ENCODE measurements around the gene MRPS15. TPM values are rescaled to one million over a fixed set of nuclear protein-coding genes. Genes with fewer than 3 reads are reported as not detected.

MRPS15 gene
- total RNA-seq, 1 experiment from 2014 or later: 200 TPM

- H3F3A ChIP-seq (ENCODE audit: insufficient read depth, low read depth): peaks cover 11% of the 10 kb centered on the region; the same call in 1 of the 2 replicates
- H3K9me2 ChIP-seq (ENCODE audit: insufficient read depth): no peaks in the 10 kb centered on the region
- no peaks in the 10 kb centered on the region for H3K79me2 ChIP-seq (ENCODE audit: low read depth)
- POLR2A ChIA-PET (ENCODE audit: unreplicated experiment): no interaction called here
- TF ChIP-seq EZH2 (IDR thresholded peaks at IDR 0.05; ENCODE audit: low read depth): no peak
- TF ChIP-seq CTCF (conservative IDR thresholded peaks at IDR 0.05): no peak
- H3K4me1 ChIP-seq (replicated peaks; ENCODE audit: insufficient read depth): peaks cover 17% of the 10 kb centered on the region
- CTCF ChIA-PET: no interaction called here
- BruUV-seq (replicated peaks): no TSS peak
- no peaks in the 10 kb centered on the region for H3K27me3 ChIP-seq (ENCODE audit: insufficient read depth, low read depth)
- H3K4me3 ChIP-seq: no peak overlapping the region
- H3K9me3 ChIP-seq (ENCODE audit: insufficient read depth, low read depth): no peaks in the 10 kb centered on the region
- H2AFZ ChIP-seq: no peak overlapping the region
- no peaks in the 10 kb centered on the region for H4K20me1 ChIP-seq (ENCODE audit: insufficient read depth)
- H3K36me3 ChIP-seq (ENCODE audit: low read depth): no peaks in the 10 kb centered on the region
- DNase-seq: no peak
- H3K4me2 ChIP-seq: no peak overlapping the region
- intact Hi-C loops (cut with micrococcal nuclease; ENCODE audit: unreplicated experiment): no loop called here
- no peak overlapping the region for H3K27ac ChIP-seq
These were observed 49.8 kb downstream of the MRPS15 start for GRCh38 chr1:36414384-36414783.

DNA sequence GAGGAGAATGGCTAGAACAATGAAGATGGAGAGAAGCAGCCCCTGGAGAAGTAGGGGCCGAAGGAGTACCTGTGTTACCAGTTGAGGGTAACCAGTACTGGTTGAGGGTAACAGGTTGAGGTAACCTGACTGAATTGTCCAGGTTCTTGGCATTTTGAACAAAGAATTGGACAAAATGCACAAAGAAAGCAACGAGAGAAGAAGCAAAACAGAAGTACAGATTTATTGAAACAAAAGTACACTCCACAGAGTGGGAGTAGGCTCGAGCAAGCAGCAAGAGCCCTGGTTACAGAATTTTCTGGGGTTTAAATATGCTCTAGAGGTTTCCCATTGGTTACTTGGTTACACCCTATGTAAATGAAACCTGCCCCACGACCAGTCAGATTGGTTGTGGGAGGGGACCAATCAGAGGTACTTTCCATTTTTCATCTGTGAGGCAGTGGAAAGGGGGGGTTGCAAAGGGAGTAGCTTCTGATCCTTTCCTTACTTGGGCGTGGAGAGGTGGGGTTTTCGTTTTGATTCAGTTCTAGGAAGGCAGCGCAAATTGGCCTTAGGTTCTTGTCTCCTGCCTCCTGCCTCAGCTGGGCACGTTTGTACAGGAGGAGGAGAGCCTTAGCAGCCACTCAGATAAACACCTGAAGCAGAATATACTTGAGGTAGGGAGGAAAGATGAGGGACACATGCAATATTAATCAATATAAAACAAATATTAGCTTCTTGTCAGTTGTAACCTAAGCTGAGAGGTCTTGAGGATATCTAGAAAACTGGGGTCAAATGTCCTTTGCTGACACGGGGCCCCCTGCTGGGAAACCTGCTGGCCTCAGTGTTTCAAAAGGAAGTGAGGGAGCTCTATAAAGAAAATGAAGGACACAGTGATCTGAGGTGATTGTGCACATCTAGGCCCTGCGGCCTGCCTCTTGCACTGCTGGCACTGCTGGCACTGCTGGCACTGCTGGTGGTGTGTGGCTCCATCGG, 52.2 kb downstream of the MRPS15 start:
- TF ChIP-seq CTCF (conservative IDR thresholded peaks at IDR 0.05): no peak
- TF ChIP-seq EZH2 (IDR thresholded peaks at IDR 0.05; ENCODE audit: low read depth): no peak
- no peak overlapping the region for H2AFZ ChIP-seq
- DNase-seq: peak in 1 of 2 experiments; percentile 57
- no peaks in the 10 kb centered on the region for H3K9me3 ChIP-seq (ENCODE audit: insufficient read depth, low read depth)
- no peaks in the 10 kb centered on the region for H3K36me3 ChIP-seq (ENCODE audit: low read depth)
- no TSS peak for BruUV-seq (replicated peaks)
- H3F3A ChIP-seq (ENCODE audit: insufficient read depth, low read depth): peaks cover 18% of the 10 kb centered on the region; the same call in 1 of the 2 replicates
- no peaks in the 10 kb centered on the region for H3K9me2 ChIP-seq (ENCODE audit: insufficient read depth)
- no peaks in the 10 kb centered on the region for H3K27me3 ChIP-seq (ENCODE audit: insufficient read depth, low read depth)
- no peak overlapping the region for H3K27ac ChIP-seq
- peaks cover 24% of the 10 kb centered on the region for H3K4me1 ChIP-seq (replicated peaks; ENCODE audit: insufficient read depth)
- H3K79me2 ChIP-seq (ENCODE audit: low read depth): no peaks in the 10 kb centered on the region
- intact Hi-C loops (cut with micrococcal nuclease; ENCODE audit: unreplicated experiment): no loop called here
- no peaks in the 10 kb centered on the region for H4K20me1 ChIP-seq (ENCODE audit: insufficient read depth)
- CTCF ChIA-PET: no interaction called here
- POLR2A ChIA-PET (ENCODE audit: unreplicated experiment): interaction anchor here (1.1 kb wide), 1 partner anchor 26 kb away, joined by 6 read pairs; no protein-coding TSS in a partner anchor
- H3K4me3 ChIP-seq: no peak overlapping the region
- H3K4me2 ChIP-seq: no peak overlapping the region

- Histone ChIP-seq H3K9me2 (ENCODE audit: insufficient read depth) (no peaks in the 10 kb centered on the region), H3K9me3 (ENCODE audit: insufficient read depth, low read depth) (no peaks in the 10 kb centered on the region), H3K4me3 (no peak overlapping the region), H4K20me1 (ENCODE audit: insufficient read depth) (no peaks in the 10 kb centered on the region), H3K27ac (peak overlapping the region; percentile 68), H3K27me3 (ENCODE audit: insufficient read depth, low read depth) (no peaks in the 10 kb centered on the region), H3K4me1 (replicated peaks; ENCODE audit: insufficient read depth) (peaks cover 17% of the 10 kb centered on the region), H2AFZ (peak overlapping the region; percentile 63; the same call in 1 of the 2 replicates), H3K36me3 (ENCODE audit: low read depth) (no peaks in the 10 kb centered on the region), H3F3A (ENCODE audit: insufficient read depth, low read depth) (peaks cover 17% of the 10 kb centered on the region), H3K79me2 (ENCODE audit: low read depth) (no peaks in the 10 kb centered on the region), H3K4me2 (peak overlapping the region; percentile 38; the same call in 1 of the 2 replicates)
- intact Hi-C loops (cut with micrococcal nuclease; ENCODE audit: unreplicated experiment): loop anchor here (1.0 kb wide), 1 partner anchor 22 kb away; no protein-coding TSS in a partner anchor
- ChIA-PET CTCF (interaction anchor here (0.5 kb wide), 1 partner anchor 9 kb away, joined by 3 read pairs; no protein-coding TSS in a partner anchor), POLR2A (ENCODE audit: unreplicated experiment) (interaction anchor here (0.5 to 0.6 kb wide), 2 partner anchors 56 to 251 kb away, joined by 3 read pairs; partner anchors contain the start of gene MRPS15)
- DNase-seq: peak; percentile 61 to 78
- TF ChIP-seq EZH2 (IDR thresholded peaks at IDR 0.05; ENCODE audit: low read depth) (no peak), CTCF (conservative IDR thresholded peaks at IDR 0.05) (no peak)
- BruUV-seq (replicated peaks): no TSS peak
These were observed 55.7 kb downstream of the MRPS15 start for GRCh38 chr1:36408479-36408878.

All from PC-9 (cell line).